Measurements from ENCODE around the gene ADAM20. TPM values are rescaled to one million over a fixed set of nuclear protein-coding genes. Genes with fewer than 3 reads are reported as not detected.

ADAM20 gene
- total RNA-seq, 1 donor from 2014 or later = 0.64 TPM

Other genes with a start within 250 kb of the ADAM20 start
- 36.3 and 37.8 TPM in 2 replicates for gene COX16, start 175.3 kb downstream of the ADAM20 start, total RNA-seq
- gene SYNJ2BP, start 117.9 kb downstream of the ADAM20 start, total RNA-seq = 23.9 and 33.3 TPM in 2 replicates
- gene ADAM21, start 82.8 kb downstream of the ADAM20 start, total RNA-seq = 0.67 and 1.3 TPM in 2 replicates
- gene MED6, start 65.7 kb upstream of the ADAM20 start, total RNA-seq = 25.5 and 29.2 TPM in 2 replicates
- 39.5 and 61.5 TPM in 2 replicates for gene TTC9, start 106.9 kb upstream of the ADAM20 start, total RNA-seq

Data from myocyte (in vitro differentiated cells).